HG03135 (cell line): ENCODE results near the gene UTP11.
"Not testable (repeated sequence)": the region's sequence is repeated elsewhere in the genome, so short reads cannot be mapped to it uniquely, and the experiment has no call there.

Experiments
- ATAC-seq: cut with Tn5 transposase; IDR thresholded peaks from one replicate; pipeline ENCODE4 v1.9.1; 2021; ENCODE audit warnings: mild to moderate bottlenecking, moderate library complexity; ENCODE audit not compliant: unreplicated experiment

UTP11 gene, protein sequence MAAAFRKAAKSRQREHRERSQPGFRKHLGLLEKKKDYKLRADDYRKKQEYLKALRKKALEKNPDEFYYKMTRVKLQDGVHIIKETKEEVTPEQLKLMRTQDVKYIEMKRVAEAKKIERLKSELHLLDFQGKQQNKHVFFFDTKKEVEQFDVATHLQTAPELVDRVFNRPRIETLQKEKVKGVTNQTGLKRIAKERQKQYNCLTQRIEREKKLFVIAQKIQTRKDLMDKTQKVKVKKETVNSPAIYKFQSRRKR

DNA sequence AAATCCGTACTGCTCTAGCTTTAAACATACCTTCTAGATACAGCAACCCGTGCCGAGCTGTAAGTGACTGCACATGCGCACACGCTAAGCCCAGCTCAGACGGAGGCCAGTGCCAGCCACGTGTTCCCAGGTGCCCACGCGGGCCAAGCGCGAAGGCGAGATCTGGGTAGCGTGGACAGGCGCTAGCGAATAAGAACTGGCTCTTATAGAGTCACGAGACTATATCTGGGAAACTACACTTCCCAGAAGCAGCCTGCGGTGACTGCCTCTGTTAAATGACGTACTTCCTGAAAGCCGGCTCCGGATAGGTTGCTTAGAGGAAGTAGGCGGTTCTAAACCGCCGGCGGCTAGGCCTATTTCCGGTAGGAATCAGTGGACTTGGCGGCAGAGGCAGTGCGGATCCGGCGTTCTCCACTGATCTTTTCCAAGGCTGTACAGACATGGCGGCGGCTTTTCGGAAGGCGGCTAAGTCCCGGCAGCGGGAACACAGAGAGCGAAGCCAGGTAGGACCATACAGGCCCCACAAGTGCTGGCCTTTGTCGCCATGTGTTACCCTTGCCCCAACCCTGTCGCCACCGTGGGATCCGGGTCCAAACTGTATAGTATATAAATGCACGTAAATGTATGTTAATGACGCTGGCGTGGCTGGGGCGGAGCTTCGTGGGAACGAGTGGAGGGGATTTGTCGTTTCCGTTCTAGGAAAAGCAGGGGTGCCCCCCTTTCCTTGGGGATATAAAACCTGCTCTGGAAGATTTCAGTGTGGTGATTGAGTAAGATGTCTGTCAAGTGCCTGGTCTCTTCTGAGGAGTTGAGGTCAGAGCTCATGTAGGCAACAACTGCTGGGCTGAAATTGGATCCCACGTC lies at the start of gene UTP11:
UTP11 (plus strand) TSS at position 372 of the 864 bp plus-strand sequence; CDS start at position 441, 69 bp downstream.
- ATAC-seq = peak; percentile 95

DNA sequence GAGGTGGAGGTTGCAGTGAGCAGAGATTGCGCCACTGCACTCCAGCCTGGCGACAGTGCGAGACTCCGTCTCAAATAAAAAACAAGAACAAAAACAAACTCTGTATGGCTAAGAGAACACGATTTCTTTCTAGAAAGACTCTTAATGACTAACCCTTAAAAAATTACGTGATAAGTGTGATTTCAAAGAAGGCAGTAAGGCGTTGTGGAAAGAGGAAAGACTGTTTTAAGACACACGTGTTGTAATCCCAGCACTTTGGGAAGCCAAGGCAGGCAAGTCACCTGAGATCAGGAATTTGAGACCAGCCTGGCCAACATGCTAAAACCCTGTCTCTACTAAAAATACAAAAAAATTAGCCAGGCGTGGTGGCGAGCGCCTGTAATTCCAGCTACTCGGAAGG lies 48.4 kb upstream of the UTP11 start:
- not testable (repeated sequence) for ATAC-seq

DNA sequence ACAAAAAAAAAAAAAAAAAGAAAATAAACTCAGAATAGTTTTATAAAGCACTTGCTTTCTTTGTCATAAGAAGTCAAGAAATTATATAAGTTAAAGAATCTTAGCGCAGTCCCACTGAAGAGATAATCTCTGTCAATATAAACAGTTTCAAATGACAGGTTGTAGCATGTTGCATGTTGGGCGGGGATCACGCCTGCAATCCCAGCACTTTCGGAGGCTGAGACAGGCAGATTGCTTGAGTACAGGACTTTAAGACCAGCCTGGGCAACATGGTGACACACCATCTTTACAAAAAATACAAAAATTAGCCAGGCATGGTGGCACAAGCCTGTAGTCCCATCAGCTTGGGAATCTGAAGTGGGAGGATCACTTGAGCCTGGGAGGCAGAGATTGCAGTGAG lies 47.2 kb upstream of the UTP11 start:
- no peak for ATAC-seq

DNA sequence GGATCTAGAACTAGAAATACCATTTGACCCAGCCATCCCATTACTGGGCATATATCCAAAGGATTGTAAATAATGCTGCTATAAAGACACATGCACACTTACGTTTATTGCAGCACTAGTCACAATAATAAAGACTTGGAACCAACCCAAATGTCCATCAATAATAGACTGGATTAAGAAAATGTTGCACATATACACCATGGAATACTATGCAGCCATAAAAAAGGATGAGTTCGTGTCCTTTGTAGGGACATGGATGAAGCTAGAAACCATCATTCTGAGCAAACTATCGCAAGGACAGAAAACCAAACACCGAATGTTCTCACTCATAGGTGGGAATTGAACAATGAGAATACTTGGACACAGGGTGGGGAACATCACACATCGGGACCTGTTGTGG lies 38.9 kb upstream of the UTP11 start:
- ATAC-seq = not testable (repeated sequence)

DNA sequence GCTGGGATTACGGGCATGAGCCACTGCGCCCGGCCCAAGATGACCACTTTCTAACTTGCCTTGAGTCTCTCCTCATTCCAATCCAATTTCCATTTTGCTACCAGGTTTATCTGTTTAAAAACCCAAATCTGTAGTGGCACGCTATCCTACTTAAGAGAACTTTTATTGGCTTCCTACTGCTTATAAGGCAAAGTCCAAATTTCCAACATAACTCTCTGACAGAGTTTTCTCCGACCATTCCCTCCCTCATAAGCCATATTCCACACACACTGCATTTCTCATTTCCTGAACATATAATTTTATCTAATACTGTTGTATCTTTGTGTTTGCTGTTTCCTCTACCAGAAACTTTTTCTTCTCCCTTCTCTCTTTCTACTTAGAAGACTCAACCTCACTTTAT lies 38.0 kb upstream of the UTP11 start:
- no peak for ATAC-seq

DNA sequence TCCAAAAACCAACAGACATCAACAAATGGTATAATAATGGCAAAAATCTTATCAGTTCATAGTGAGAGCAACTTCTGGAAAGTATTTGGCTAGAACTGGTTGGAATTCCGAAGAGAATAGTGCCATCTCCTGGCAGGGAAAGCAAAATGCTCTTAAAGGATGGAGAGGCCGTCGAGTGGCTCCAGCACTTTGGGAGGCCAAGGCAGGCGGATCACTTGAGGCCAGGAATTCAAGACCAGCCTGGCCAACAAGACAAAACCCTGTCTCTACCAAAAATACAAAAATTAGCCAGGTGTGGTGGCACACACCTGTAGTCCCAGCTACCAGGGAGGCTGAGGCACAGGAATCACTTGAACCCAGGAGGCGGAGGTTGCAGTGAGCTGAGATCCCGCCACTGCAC lies 37.5 kb upstream of the UTP11 start:
- ATAC-seq = not testable (repeated sequence)

DNA sequence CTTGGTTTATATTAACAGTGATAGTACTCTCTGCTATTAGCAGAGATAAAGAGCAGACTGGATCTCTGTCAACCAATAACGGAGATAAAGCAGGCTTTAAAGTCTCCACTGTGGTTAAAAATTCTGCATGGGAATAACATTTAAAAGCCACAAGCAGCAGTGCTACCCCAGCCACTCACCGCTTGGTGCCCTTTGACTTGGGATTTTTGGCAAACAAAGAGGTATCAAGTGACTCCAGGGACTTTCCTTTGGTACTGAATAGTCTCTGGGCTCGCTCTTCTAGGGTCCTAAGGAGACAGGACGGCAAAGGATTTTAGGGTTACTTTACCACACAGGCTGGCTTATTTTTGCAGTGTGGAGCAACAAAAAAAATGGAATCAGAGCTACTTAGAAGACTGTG lies 34.0 kb upstream of the UTP11 start:
- no peak for ATAC-seq

DNA sequence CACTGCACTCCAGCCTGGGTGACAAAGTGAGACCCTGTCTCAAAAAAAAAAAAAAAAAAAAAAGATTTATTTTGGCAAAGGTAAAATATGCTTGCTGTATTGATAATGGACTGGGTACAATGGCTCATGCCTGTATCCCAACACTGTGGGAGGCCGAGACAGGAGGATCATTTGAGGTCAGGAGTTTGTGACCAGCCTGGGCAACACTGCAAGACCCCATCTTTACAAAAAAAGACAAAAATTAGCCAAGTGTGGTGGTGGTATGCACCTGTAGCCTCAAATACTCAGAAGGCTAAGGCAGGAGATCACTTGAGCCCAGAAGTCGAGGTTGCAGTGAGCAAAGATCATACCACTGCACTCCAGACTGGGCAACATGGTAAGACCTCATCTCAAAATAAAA lies 29.0 kb upstream of the UTP11 start:
- no peak for ATAC-seq

DNA sequence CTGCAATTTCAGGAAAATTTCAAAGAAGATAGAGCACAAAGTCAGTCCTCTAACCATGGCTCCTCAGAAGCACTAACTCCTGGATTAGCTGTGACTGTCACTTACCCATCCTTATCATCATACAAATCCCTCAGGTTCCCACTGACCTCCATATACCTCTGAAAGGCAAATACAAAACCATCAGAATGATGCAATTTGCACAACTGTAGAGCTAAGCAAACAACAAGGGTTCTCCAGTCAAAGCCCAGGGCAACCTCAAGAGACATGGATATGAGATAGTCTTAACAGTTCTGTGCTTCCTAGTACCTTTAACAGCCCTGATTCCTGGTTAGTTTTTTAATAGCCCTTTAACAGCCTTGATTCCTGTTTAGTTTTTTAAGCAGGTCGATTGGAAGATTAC lies 24.9 kb upstream of the UTP11 start:
- no peak for ATAC-seq

DNA sequence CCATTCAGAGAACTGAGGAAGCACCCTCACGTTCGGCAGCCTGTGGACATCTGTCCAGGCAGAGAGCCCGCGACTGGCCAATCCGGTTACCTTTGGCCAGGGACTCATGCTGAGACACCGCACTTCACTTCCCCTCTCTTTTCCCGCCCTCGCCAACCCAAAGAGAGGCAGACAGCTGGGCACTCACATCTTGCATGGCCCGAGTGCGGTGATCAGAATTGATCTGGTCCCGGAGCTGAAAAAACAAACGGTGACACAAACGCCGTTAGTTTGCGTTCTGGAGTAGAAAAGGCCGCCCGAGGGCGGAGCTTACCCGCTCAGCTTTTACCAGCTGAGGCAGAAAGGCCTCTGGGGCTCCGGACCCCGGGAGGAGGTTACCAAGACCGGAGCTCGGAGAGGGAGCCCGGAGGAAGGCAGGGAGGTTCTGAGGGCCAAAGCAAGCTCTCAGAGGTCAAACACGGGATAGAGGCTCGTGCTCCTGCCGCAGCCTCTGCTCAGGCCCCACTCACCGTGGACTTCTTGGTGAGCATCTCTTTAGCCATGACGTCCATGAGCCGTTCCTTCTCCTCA lies 23.1 kb upstream of the UTP11 start:
- peak; percentile 41 for ATAC-seq

DNA sequence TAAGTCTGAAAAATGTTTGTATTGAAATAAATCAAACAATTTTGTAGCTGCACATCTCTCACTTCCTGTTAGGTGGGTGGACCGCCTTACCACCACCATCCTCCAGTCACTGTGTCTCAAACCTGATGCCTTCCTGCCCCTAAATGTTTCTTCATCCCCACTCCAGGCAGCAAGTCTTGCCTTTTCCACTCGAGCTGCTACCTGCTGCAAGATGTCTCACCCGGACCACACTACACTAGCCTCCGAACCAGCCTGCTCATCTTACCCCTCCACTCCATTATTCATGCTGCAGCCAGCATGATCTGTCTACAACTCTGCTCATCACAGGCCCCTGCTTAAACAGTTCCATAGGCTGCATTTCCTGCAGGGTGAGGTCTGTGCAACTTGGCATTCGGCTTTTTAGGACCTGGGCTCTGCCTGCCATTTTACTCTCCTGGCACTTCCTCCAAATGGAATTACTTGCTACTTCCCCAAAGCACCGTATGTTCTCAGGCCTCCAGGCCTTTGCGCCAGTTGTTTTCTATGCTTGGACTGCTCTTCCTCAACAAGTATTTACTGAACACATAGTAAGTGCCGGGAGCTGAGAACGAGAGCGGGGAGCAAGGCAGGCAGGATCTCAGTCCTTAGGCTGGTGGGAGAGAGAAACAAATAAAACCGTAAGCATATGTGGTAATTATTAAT lies 17.5 kb upstream of the UTP11 start:
- ATAC-seq = no peak

DNA sequence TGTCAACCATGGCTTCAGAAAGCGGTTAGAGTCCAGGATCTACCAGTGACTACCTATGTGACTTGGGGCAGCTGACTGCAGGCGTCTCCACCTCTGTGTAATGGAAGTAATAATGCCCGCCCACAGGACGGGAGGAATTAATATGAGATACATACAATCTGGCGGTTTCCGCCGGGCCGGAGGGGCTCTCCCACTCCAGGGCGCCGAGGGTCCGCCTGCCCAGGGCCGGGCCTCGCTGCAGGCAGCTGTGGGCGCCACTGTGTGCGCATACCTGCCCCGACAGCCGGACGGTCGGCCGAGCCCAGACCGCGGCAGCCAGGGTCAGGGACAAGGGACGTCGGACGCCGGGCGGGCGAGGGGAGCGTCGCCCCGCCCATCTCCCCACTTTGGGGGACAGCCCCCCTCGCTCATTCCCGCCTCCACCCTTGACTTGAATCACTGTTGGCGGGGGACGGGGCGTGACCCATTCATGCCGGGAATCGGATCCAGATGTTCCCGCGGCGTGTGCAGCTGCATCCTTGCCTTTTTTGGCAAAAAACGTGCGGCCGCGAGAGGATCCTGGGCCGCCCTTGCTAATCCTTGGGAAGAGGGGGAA lies 16.7 kb upstream of the UTP11 start:
- ATAC-seq = no peak

DNA sequence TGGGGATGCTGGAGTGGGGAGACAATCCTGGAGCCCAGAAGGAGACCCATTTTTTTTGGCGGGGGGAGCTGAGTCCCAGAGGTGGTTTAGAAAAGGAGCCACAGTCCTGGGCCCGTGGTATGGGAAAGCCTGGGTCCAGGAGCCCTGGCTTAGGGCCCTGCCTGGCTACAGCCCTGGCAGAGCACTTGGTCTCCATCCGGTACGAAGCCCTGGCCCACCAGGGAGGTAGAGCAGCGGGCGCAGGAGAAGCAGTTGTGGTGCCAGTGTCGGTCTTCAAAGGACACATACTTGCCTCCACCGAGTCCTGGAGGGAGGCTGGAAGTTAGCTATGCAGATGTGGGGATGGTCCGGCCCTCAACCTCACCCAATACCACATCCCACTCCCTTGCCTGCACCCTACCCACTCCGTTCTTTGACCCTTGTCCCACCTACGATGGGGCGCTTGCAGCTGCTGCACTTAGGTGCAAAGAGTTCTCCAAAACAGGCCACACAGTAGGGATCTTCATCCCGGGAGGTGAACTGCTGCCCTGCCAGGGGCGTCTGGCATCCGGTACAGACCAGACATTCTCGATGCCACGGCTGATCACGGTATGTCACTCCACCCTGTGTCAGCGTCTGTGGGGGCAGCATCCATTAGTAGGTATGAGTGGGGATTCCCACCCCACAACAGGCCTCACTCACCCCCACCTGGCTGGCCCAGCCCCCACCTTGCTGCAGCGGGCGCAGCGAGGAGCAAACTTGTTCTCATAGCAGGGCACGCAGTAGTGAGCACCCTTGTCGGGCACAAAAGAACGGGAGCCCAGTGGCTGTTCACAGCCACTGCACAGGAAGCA lies 15.1 kb upstream of the UTP11 start:
- no peak for ATAC-seq

DNA sequence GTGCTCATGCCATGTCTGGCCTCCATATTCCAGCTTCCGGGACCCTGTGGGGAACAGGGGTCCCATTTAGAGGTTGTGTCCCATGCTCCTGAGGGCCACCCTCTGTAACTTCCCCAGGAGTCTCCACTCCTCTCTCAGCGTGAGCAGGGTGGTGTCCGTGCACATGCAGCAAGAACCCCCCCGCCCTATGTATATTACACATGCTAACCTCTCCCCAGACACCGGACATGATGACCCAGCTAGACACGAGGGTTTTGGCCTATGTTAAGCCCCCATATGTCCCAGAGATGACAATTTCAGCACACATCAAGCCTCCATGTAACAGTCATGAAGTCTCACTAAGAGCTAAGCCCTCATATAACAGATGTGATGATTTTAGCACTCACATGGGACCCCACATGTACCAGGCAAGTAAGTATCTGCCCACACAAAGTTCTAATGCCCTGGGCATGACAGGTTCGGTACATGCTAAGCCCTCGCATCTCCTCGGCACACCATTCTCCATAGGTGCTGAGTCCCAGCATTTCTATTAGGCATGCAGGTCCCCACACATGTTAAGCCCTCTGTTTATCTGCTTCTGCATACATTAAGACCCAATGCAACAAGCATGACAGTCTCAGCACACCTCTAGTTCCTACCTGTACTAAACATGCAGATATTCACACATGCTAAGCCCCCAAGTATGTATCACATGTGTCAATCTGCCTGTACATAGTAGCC lies 14.3 kb upstream of the UTP11 start:
- no peak for ATAC-seq

DNA sequence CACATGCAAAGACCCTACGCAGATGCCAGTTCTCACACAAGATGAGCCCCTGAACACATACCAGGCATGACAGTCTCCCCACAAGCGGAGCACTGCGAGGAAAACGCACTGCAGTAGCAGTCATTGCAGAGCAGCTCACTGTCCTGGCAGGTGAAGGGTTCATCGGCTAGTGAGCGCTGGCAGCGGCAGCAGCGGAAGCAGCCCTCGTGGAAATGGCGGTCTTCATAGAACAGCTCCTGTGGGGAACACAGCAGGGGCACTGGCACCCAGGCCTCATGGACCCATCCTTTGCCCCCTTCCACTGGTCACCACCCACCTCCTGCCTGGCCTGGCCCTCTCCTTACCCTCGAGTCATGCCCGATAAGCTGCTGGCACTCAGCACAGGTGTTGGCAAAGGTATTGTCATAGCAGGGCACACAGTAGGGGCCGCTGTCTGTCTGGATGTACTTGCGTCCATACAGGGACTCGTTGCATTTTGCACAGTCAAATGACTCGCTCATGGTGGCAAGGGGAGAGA lies 13.6 kb upstream of the UTP11 start:
- no peak for ATAC-seq

DNA sequence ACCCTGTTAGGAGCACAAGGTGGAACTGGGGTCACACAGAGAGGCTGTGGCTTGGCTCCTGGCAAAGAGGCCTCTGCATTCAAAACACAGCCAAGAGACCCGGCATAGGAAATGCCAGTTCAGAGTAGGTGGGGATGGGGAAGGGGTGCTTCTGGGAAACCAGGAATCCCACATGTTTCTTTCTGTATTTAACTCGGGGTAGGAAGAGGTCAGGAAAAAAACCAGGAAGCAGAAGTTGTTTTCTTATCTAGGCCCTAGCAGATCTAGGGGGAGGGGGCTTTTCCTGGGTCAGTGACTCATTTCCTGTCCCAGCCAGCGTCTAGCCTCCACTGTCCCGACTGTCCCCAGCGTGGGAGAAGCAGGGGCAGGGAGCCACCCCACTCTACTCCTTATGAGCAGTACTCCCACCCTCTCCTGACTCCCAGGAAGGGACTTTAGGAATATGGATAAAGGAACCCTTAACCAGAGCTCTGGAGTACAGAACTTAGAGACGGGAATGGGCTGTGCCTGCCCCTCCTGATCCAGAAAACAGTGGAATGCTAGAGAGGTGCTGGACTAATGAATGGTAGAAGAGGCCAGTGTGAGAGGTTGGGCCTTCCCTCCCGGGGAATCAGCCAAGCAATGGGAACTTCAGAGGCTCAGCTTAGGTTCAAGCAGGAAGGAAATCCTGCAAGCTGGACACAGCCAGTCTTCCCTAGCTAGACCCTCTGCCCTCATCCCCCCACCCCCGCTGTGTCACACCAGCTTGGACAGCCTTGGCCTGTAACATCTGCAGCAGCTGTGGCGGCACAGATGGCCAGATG lies 12.9 kb upstream of the UTP11 start:
- ATAC-seq = no peak

DNA sequence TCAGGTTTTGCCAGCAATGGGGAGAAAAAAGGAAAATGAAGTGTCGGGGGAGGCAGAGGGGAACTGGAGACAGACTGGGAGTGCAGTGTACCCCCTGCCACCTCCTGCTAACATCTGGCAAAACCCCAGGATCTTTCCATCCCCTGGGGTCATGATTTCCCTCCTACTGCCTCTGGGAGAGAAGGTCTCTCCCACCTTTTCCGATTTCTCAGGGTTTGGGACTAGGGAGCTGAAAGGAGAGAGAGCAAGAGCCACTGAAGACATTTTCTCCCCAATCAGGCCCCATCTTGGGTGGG lies 12.4 kb upstream of the UTP11 start:
- no peak for ATAC-seq

DNA sequence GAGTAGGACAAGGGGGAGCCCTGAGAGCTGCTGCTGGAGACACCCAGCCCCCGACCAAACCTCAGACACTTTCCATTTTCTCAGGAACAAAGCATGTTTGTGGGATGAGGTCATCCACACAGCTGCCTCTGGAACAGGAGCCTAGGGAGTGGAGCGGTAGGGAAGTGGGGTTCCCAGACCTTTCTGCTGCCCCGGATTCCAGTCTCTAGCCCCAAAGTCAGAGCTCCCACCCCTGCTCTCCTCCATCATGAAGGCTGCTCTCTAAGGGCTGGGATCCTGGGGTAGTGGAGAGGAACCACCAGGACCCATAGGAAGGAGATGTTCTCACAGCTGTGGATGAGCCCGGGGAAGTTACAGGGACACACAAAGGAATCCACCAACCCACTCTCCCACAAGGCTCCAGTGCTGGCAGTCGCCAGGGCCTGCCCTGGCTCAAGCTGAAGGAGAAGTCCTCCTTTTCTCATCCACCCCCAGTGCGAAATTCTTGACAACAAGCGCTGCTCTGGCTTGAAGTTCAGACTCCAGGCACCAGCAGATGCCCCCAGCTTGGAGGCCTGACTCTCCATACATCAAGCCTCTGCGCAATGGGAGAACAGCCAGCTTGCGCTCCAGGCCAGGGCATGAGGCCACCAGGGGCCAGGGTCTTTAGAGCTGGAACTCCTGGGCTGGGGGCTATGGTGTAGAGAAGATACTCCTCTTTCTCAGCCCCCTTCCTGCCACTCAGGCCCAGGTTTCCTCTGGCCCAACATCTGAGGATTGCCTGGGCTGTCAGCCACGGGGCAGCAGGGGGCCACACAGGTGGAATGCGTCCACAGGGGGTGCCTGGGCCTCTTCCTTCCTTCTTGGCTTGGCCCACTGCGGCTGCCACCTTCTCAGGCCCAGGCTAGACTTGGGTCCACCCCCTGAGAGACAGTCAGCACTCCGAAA lies 11.7 kb upstream of the UTP11 start:
- no peak for ATAC-seq
